Adipocyte (in vitro differentiated cells): Measurements from ENCODE around the gene CHMP6.
"Not testable (repeated sequence)": the region's sequence is repeated elsewhere in the genome, so short reads cannot be mapped to it uniquely, and the experiment has no call there.

Source experiments
- DNase-seq: peaks from one replicate; pipeline ENCODE4 v3.0.0-alpha.2; 2015; ENCODE audit warnings: low read depth
- H3K27me3 ChIP-seq: replicated peaks from 2 replicates; pipeline ENCODE4 v1.7.0; 2013; ENCODE audit warnings: mild to moderate bottlenecking, low read length, moderate library complexity; ENCODE audit not compliant: control insufficient read depth, insufficient read depth
- H3K36me3 ChIP-seq: 2 replicates; pipeline ENCODE4 v1.7.0; 2013; ENCODE audit warnings: low read length, mild to moderate bottlenecking, moderate library complexity; ENCODE audit not compliant: control insufficient read depth, insufficient read depth, severe bottlenecking
- H3K4me1 ChIP-seq: 2 replicates; pipeline ENCODE4 v1.7.0; 2013; ENCODE audit warnings: mild to moderate bottlenecking, low read length, moderate library complexity; ENCODE audit not compliant: control insufficient read depth, insufficient read depth
- H3K4me3 ChIP-seq: 2 replicates; pipeline ENCODE4 v1.7.0; 2013; ENCODE audit warnings: mild to moderate bottlenecking, low read length, moderate library complexity
- H3K9ac ChIP-seq: 2 replicates; pipeline ENCODE4 v1.7.0; 2013; ENCODE audit warnings: mild to moderate bottlenecking, low read length, moderate library complexity
- H3K9me3 ChIP-seq: 2 replicates; pipeline ENCODE4 v1.7.0; 2013; ENCODE audit warnings: mild to moderate bottlenecking, low read length, moderate library complexity; ENCODE audit not compliant: control insufficient read depth

CHMP6 gene

DNA sequence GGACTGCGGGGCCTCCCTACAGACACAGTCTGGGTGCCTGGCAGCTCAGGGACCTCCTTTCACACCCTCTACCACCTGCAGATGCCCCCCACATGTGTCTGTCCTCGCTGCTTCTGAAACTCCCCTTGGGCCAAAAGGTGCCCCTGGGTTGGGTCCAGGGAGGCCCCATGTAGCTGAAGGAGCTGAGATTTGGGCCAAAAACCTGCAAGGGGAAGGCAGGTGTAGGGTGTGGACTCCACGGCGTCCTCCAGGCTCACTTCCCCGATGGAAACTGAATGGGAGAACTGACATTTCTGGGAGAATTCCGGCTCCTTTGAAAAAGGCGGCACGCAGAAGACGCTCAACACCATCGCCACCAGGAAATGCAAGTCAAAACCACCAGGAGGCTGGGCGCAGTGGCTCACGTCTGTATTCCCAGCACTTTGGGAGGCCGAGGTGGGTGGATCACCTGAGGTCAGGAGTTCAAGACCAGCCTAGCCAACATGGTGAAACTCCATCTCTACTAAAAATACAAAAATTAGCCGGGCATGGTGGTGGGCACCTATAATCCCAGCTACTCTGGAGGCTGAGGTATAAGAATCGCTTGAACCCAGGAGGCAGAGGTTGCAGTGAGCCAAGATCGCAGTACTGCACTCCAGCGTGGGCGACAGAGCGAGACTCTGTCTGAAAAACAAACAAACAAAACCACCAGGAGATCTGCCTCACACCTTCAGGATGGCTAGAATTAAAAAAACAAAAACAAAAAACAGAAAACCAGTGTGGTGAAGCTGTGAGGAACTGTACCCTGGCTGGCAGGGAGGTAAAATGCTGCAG lies 30.1 kb downstream of the CHMP6 start:
- H3K36me3 ChIP-seq: no peaks in the 10 kb centered on the region
- H3K4me3 ChIP-seq: no peak overlapping the region
- peak overlapping the region; percentile 55 for H3K9ac ChIP-seq
- H3K4me1 ChIP-seq: peaks cover 43% of the 10 kb centered on the region
- peaks cover 4% of the 10 kb centered on the region for H3K27me3 ChIP-seq
- H3K9me3 ChIP-seq: no peaks in the 10 kb centered on the region
- DNase-seq: no peak

DNA sequence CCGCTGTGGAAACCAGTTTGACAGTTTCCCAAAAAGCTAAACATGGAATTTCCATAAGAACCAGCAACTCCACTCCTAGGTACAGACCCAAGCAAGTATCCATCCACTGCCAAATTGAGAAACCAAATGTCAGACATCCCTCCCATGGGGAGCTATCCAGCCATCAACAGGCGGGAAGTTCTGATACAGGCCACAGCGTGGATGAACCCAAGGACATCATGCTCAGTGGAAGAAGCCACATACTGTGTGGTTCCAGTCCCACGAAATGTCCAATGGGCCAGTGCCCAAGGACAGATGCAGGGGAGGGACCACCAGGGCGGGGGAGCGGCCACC lies 30.7 kb downstream of the CHMP6 start:
- Histone ChIP-seq H3K9ac (no peak overlapping the region), H3K9me3 (no peaks in the 10 kb centered on the region), H3K27me3 (peaks cover 8% of the 10 kb centered on the region), H3K4me3 (no peak overlapping the region), H3K36me3 (no peaks in the 10 kb centered on the region), H3K4me1 (peaks cover 49% of the 10 kb centered on the region)
- no peak for DNase-seq

DNA sequence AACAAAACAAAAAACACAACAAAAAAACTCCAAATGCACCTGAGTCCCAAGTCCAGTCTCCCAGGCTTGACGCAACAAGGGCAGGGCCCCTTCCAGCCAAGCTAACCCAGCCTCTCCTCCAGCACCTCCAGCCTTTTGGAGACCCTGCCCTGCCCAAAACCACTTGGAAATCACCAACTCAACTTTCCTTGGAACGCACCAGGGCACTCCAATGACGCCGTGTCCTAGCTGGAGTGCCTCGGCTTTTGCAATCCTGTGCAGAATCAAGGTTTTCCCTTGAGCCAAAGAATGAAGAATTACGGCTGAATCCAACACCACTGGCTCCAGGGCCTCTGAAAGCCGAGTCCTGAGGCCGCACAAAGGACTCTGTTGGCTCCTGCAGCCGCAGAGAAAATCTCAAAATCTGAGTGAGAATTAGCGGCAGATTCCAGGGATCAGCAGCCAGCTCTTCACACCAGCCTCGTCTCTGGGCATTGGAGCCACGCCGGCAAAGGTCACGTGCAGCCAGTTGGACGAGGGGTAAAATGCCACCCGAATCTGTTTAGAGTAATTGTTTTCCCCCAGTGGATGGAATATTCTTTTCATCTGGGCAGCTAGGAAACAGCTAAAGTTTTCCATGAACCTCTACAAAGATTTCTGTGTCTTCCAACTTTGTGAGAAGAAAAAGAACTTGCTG lies 33.6 kb downstream of the CHMP6 start:
- H3K4me1 ChIP-seq: peaks cover 39% of the 10 kb centered on the region
- peaks cover 18% of the 10 kb centered on the region for H3K27me3 ChIP-seq
- H3K9me3 ChIP-seq: no peaks in the 10 kb centered on the region
- H3K9ac ChIP-seq: peak overlapping the region; percentile 47
- peak overlapping the region; percentile 18 for H3K4me3 ChIP-seq
- no peak for DNase-seq
- no peaks in the 10 kb centered on the region for H3K36me3 ChIP-seq

DNA sequence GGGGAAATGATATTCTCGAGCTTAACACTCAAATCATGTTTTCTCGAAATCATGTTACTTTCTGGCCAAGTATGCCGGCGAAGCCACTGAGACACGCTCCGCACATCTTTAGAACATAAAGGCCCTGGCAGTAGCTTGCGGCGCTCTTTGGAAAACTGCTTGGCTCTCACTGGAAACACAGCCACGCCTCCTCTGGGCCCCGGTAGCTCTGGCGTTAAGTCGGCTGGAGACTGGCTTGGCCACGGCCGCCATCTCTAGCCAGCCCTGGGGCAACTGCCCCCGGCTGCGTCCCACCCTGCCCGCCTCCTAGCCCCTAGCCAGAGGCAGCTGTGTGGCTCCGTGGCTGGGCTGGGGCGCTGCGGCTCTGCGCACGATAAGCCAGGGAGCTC lies 34.1 kb downstream of the CHMP6 start:
- no peaks in the 10 kb centered on the region for H3K36me3 ChIP-seq
- peak overlapping the region; percentile 47 for H3K9ac ChIP-seq
- H3K4me3 ChIP-seq: peak overlapping the region; percentile 18
- no peaks in the 10 kb centered on the region for H3K9me3 ChIP-seq
- peaks cover 35% of the 10 kb centered on the region for H3K4me1 ChIP-seq
- no peak for DNase-seq
- H3K27me3 ChIP-seq: peaks cover 18% of the 10 kb centered on the region

DNA sequence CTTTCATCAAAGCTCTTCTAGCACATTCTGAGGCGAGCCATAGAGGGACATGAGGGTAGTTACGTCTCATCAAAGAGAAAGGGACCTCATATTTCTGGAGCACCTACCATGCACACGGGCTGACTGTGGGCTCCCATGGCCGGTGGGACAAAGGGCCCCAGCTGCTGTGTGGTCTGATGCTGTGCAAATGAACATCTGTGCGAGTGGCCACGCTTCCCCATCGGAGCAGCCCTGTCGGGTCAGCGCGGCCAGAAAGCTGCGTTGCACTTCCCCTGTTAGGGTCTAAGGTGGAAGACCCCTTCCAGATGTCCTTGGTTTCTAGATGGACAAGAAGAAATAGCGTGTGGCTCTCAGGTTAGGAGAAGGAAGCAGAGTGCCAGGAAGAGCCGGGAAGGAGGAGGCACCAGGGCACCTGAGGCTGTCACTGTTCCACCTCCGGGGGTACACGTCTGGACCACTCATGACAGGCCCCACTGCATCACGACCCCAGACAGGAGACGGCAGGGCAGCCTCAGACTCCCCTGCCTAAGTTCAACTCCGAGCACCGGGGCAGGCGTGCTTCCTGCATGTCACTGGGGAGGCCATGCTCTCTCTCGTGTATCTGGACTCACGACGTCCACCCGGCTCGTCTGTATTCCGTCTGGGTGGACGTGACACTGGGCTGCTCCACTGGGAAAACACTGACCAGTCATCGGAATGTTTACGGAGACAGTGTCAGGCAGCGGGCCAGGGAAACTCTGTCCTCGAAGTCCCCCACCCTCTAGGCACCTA lies 34.8 kb downstream of the CHMP6 start:
- Histone ChIP-seq H3K27me3 (peaks cover 18% of the 10 kb centered on the region), H3K9ac (peak overlapping the region; percentile 47), H3K4me3 (no peak overlapping the region), H3K36me3 (no peaks in the 10 kb centered on the region), H3K9me3 (no peaks in the 10 kb centered on the region), H3K4me1 (peaks cover 28% of the 10 kb centered on the region)
- no peak for DNase-seq

DNA sequence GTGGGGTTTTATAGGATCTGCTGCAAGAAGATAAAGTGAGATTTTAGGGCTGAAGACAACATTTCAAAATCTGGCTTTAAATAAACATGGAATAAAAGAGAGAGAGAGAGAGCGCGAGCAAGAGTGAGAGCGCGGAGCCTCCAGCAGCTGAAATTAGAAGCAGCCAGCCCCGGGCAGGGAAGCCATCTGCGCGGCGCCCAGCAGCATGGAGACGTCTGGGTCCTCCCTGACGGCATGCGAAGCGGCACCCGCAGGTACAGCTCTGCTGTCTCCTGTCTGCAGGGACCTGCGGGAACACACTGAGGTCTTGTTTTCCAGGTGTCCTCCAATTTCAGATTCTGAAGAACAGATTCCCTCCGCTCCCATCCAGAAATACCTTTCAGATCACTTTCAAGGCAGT lies 35.4 kb downstream of the CHMP6 start:
- no peak overlapping the region for H3K4me3 ChIP-seq
- no peaks in the 10 kb centered on the region for H3K36me3 ChIP-seq
- peaks cover 18% of the 10 kb centered on the region for H3K27me3 ChIP-seq
- H3K4me1 ChIP-seq: peaks cover 27% of the 10 kb centered on the region
- DNase-seq: no peak
- H3K9ac ChIP-seq: no peak overlapping the region
- H3K9me3 ChIP-seq: no peaks in the 10 kb centered on the region

DNA sequence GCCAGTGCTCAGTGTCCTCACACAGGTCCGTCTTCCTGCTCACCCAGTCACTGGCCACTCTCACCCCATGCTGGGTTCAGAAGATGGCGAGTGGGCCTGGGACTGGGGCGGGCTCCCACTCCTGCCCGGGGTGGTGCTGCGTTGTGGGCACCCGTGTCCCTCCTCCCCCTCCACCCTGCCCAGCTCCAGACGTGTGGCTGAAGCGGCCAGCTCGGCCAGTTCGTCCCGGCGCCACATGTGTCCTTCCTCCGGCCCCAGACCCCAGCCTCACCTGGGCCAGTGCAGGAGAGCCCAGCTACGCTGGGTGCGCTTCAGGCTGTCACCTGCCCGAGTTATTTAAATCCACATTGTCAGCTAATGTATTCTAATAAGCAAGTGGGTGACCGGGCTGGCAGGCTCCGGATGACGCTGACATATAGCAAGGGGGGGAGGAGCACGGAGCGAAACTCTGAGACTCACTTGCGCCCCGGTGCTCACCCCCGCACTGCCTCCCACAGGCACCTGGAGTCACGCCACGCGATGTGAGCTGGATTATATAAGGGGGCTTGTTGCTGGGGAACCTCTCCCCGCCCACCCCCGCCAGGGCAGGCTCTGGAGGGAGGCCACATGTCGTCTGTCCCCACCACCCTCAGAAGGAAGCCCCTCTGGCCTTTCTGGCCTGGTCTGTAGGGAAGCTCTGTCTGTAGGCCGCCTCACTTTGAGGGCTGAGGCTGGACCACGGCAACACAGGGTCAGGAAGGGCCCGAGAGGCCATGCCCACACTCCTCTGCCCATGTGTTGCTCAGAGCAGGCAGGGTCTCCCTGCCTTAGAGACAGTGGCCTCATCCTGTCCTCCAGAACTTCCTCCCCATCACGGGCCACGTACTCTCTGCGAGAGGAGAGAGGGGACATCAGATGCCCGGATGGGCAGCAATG lies 36.2 kb downstream of the CHMP6 start:
- H3K36me3 ChIP-seq: no peaks in the 10 kb centered on the region
- H3K4me1 ChIP-seq: peaks cover 27% of the 10 kb centered on the region
- no peak overlapping the region for H3K9ac ChIP-seq
- no peak for DNase-seq
- no peaks in the 10 kb centered on the region for H3K9me3 ChIP-seq
- H3K4me3 ChIP-seq: no peak overlapping the region
- peaks cover 18% of the 10 kb centered on the region for H3K27me3 ChIP-seq

DNA sequence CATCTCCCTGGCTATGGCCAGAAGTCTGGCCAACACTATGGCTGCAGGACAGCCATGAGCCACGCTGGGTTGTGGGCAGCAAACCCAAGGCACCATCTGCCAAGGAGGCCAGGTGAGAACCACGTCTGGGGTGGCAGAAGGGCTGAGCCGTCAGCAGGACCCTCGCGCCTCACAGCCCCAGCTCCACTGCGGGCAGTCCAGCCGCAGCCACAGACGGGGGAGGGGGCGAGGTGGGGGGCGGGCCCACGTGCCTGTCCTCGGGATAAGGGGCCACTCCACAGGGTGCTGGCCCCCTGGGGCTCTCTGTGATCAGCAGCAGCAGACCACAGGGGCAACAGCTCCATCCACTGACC lies 36.8 kb downstream of the CHMP6 start:
- no peak overlapping the region for H3K4me3 ChIP-seq
- H3K9me3 ChIP-seq: no peaks in the 10 kb centered on the region
- H3K4me1 ChIP-seq: peaks cover 29% of the 10 kb centered on the region
- no peaks in the 10 kb centered on the region for H3K36me3 ChIP-seq
- H3K9ac ChIP-seq: no peak overlapping the region
- DNase-seq: no peak
- H3K27me3 ChIP-seq: peaks cover 15% of the 10 kb centered on the region

DNA sequence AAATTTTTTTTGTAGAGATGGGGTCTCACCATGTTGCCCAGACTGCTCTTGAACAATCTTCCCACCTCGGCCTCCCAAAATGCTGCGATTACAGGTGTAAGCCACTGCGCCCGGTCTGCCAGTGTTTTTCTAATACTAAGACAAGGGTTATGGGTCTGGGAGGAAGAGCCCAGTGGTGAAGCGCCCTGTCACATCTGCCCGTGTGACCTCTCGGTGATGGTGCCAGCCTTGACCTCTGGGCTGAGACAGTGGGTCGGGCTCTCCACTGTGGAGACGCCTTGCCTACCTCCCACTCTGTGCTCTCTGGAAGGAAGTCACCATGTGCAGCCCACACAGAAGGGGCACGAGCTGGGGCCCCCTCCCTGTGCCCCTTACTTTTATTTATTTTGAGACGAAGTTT lies 38.2 kb downstream of the CHMP6 start:
- no peak overlapping the region for H3K9ac ChIP-seq
- peaks cover 35% of the 10 kb centered on the region for H3K4me1 ChIP-seq

DNA sequence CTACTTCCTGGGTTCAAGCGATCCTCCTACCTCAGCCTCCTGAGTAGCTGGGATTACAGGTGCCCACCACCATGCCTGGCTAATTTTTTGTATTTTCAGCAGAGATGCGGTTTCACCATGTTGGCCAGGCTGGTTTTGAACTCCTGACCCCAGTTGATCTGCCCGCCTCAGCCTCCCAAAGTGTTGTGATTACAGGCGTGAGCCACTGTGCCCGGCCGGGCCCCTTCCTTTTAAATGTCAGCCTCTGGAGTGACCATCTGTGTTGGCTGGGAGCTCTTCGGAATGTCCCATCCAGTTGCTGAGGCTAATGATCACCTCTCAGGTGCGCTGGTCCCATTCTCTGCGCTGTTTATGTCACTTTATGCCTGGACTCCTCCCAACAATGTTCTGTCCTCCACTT lies 38.7 kb downstream of the CHMP6 start:
- not testable (repeated sequence) for H3K9me3 ChIP-seq, DNase-seq, H3K36me3 ChIP-seq, H3K4me3 ChIP-seq, H3K9ac ChIP-seq
- peaks cover 30% of the 10 kb centered on the region for H3K4me1 ChIP-seq
- peaks cover 14% of the 10 kb centered on the region for H3K27me3 ChIP-seq

More for the DNA sequence above, 38.2 kb downstream of the CHMP6 start:
- DNase-seq: no peak
- Histone ChIP-seq H3K36me3 (no peaks in the 10 kb centered on the region), H3K9me3 (no peaks in the 10 kb centered on the region), H3K27me3 (peaks cover 14% of the 10 kb centered on the region), H3K4me3 (no peak overlapping the region)
